ENCODE measurements around the gene C1orf21. TPM values are rescaled to one million over a fixed set of nuclear protein-coding genes. Genes with fewer than 3 reads are reported as not detected.

Gene C1orf21
- total RNA-seq, 1 experiment from 2014 or later: 28.5 TPM

GRCh38 chr1:184597650-184598357, 211.0 kb downstream of the C1orf21 start (continued):
- no peak for TF ChIP-seq ZNF425 (CRISPR knock-in tag; conservative IDR thresholded peaks at IDR 0.05)
- no peak for TF ChIP-seq PRRX2 (CRISPR knock-in tag; IDR thresholded peaks at IDR 0.05)
- TF ChIP-seq CREM (CRISPR knock-in tag; IDR thresholded peaks at IDR 0.05): no peak
- TF ChIP-seq CTCF (IDR thresholded peaks at IDR 0.05): no peak
- TF ChIP-seq KAT7 (CRISPR knock-in tag; IDR thresholded peaks at IDR 0.05; ENCODE audit: borderline replicate concordance): no peak
- TF ChIP-seq JAZF1 (CRISPR knock-in tag; IDR thresholded peaks at IDR 0.05): no peak
- no peak for TF ChIP-seq RELA (CRISPR knock-in tag; IDR thresholded peaks at IDR 0.05; ENCODE audit: borderline replicate concordance)
- no peak for TF ChIP-seq CDX4 (CRISPR knock-in tag; IDR thresholded peaks at IDR 0.05; ENCODE audit: borderline replicate concordance)
- TF ChIP-seq RORB (CRISPR knock-in tag; IDR thresholded peaks at IDR 0.05): no peak
- TF ChIP-seq AFF4 (CRISPR knock-in tag; IDR thresholded peaks at IDR 0.05; ENCODE audit: borderline replicate concordance): no peak
- no peak for TF ChIP-seq SOX15 (CRISPR knock-in tag; IDR thresholded peaks at IDR 0.05)

- Mint-ChIP-seq H3K9me3 (no peaks in the 10 kb centered on the region), H3K27ac (no peak overlapping the region), H3K36me3 (no peaks in the 10 kb centered on the region), H3K4me3 (no peak overlapping the region), H3K27me3 (ENCODE audit: low read depth) (no peaks in the 10 kb centered on the region), H3K4me1 (peaks cover 13% of the 10 kb centered on the region)
- POLR2A ChIA-PET: no interaction called here
- TF ChIP-seq FOXJ3 (CRISPR knock-in tag; IDR thresholded peaks at IDR 0.05; ENCODE audit: borderline replicate concordance) (no peak), CDX4 (CRISPR knock-in tag; IDR thresholded peaks at IDR 0.05; ENCODE audit: borderline replicate concordance) (no peak), ELF4 (CRISPR knock-in tag; IDR thresholded peaks at IDR 0.05; ENCODE audit: low read depth) (no peak), NR3C1 (CRISPR knock-in tag; conservative IDR thresholded peaks at IDR 0.05; ENCODE audit: low read depth) (no peak), SOX15 (CRISPR knock-in tag; IDR thresholded peaks at IDR 0.05) (no peak), NR2C2 (CRISPR knock-in tag; IDR thresholded peaks at IDR 0.05) (no peak), TEAD1 (CRISPR knock-in tag; IDR thresholded peaks at IDR 0.05) (no peak), ZNF416 (CRISPR knock-in tag; IDR thresholded peaks at IDR 0.05) (no peak), HMGXB4 (CRISPR knock-in tag; IDR thresholded peaks at IDR 0.05) (no peak)
- no peak for DNase-seq (ENCODE audit: low spot score)
- ATAC-seq: no peak
- CTCF ChIA-PET: no interaction called here
Observed at GRCh38 chr1:184598403-184599193, 211.8 kb downstream of the C1orf21 start.

Measured in WTC11 (cell line).